Esophagus muscularis mucosa (tissue), 4 donors: Measurements from ENCODE around the gene MAPK4. TPM values are rescaled to one million over a fixed set of nuclear protein-coding genes. Genes with fewer than 3 reads are reported as not detected.

Source experiments
- DNase-seq: peaks from one replicate; pipeline ENCODE4 v3.0.0-alpha.2; 2017; ENCODE audit errors: extremely low spot score
- H3K27ac ChIP-seq, 4 donors: fragments of 200-600 bp; sonication (generic); replicated peaks in 1 of 4; 1 replicate in 3 of 4; 2 replicates in 1 of 4; pipeline ENCODE4 v1.5.1; 2016 to 2019; ENCODE audit warnings: mild to moderate bottlenecking in 1 of 4
- H3K27me3 ChIP-seq, 4 donors: fragments of 200-600 bp; sonication (generic); one replicate each; pipeline versions ENCODE4 v1.5.1 to v1.6.0; 2016 to 2019
- H3K36me3 ChIP-seq, 4 donors: fragments of 200-600 bp; sonication (generic); one replicate each; pipeline ENCODE4 v1.5.1; 2016 to 2019
- H3K4me1 ChIP-seq, 4 donors: fragments of 200-600 bp; sonication (generic); one replicate each; pipeline ENCODE4 v1.5.1; 2016 to 2019
- H3K4me3 ChIP-seq, 4 donors: fragments of 200-600 bp; sonication (generic); 1 replicate in 2 of 4; 2 replicates in 2 of 4; pipeline ENCODE4 v1.5.1; 2016 to 2019; ENCODE audit warnings: mild to moderate bottlenecking in 4 of 4, moderate library complexity in 1 of 4
- H3K9me3 ChIP-seq, 4 donors: fragments of 200-600 bp; sonication (generic); 1 replicate in 3 of 4; 2 replicates in 1 of 4; pipeline ENCODE4 v1.5.1; 2016 to 2019
- CTCF ChIP-seq, 3 experiments: fragments of 200-600 bp in 2 of 3; fragments of 450-650 bp in 1 of 3; sonication (generic) in 2 of 3; IDR thresholded peaks; one replicate each; pipeline ENCODE4 v1.5.1; 2017 to 2019; ENCODE audit warnings: antibody characterized with exemption in 3 of 3, mild to moderate bottlenecking in 2 of 3, moderate library complexity in 1 of 3
- EP300 ChIP-seq: sonication (generic); formaldehyde crosslinking; IDR thresholded peaks from one replicate; pipeline ENCODE4 v1.6.1; 2017; ENCODE audit warnings: antibody characterized with exemption
- POLR2A ChIP-seq: fragments of 450-650 bp; IDR thresholded peaks from one replicate; pipeline ENCODE4 v1.6.1; 2017; ENCODE audit warnings: antibody characterized with exemption, moderate library complexity, mild to moderate bottlenecking, low read depth
- POLR2AphosphoS5 ChIP-seq, 2 donors: sonication (generic); formaldehyde crosslinking; IDR thresholded peaks; one replicate each; pipeline ENCODE4 v1.6.1; 2017; ENCODE audit warnings: antibody characterized with exemption in 2 of 2
- WGBS: methylation state at CpG from one replicate; pipeline ENCODE4 v1.1.5; 2018; 5-methylcytosine and 5-hydroxymethylcytosine counted together
- intact Hi-C: fragments of 100-400 bp; cut with DNase I; formaldehyde crosslinking; loops from one replicate; pipeline ENCODE4 v1.15.1; 2023
- total RNA-seq, 4 donors: library from RNA; depleted of rRNA; stranded (reverse); fragments of >200 nt; gene quantifications; one replicate each; pipeline versions ENCODE4 v1.1.0 to v1.2.1, GENCODE V29; 2016

The MAPK4 gene
- total RNA-seq, 4 donors from 2014 or later, result 6.2 to 14.5 (median 9.6) TPM

- Histone ChIP-seq H3K4me1 (peaks cover 4 to 29% (median 7%) of the 10 kb centered on the region in 4 donors), H3K27me3 (no peaks in the 10 kb centered on the region), H3K36me3 (no peaks in the 10 kb centered on the region), H3K4me3 (no peak overlapping the region), H3K27ac (no peak overlapping the region), H3K9me3 (no peaks in the 10 kb centered on the region)
- WGBS, result 27% methylated on average over 7 of the region's 7 CpGs
- no peak for DNase-seq
- intact Hi-C loops, result no loop called here
- no peak for TF ChIP-seq CTCF (IDR thresholded peaks at IDR 0.05)
- TF ChIP-seq EP300, result no peak
- no peak for TF ChIP-seq POLR2A
- no peak for TF ChIP-seq POLR2AphosphoS5 (IDR thresholded peaks at IDR 0.05)
Observed at GRCh38 chr18:50622865-50623393, 63.0 kb downstream of the MAPK4 start.

DNA sequence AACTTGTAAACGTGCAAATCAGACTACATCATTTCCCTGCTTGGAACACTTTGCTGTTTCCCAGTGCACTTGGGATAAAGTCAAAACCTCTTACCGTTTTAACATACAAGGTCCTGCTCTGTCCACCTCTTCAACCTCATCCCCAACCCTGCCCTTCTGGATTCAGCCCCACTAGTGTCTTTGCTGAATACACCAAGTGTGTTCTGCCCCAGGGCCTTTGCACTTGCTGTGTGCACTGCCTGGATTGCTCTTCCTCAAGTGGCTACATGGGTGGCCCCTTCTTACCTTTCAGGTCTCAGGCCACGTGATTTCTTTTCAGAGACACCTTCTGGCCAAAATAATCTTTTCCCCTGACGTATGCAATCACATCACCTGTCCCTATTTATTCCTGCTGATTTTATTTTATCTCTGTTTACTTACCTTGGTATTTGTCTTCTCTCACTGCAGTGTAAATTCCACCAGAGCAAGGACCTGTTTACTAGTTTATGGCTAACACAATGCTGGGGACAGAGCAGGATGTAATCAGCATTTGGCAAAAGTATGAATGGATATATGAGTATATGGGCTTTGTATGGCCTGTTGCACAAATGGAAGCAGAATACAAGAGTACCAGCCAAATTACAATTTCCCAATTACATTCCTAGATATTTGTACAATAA, 63.9 kb downstream of the MAPK4 start:
- TF ChIP-seq CTCF (IDR thresholded peaks at IDR 0.05), result no peak
- no peak for TF ChIP-seq POLR2AphosphoS5 (IDR thresholded peaks at IDR 0.05)
- TF ChIP-seq POLR2A, result no peak
- TF ChIP-seq EP300, result no peak
- intact Hi-C loops, result no loop called here
- Histone ChIP-seq H3K4me1 (peaks cover 4 to 29% (median 7%) of the 10 kb centered on the region in 4 donors), H3K9me3 (no peaks in the 10 kb centered on the region), H3K27ac (no peak overlapping the region), H3K4me3 (no peak overlapping the region), H3K36me3 (no peaks in the 10 kb centered on the region), H3K27me3 (no peaks in the 10 kb centered on the region)
- DNase-seq, result no peak
- WGBS, result 60% methylated on average over 4 of the region's 4 CpGs

DNA sequence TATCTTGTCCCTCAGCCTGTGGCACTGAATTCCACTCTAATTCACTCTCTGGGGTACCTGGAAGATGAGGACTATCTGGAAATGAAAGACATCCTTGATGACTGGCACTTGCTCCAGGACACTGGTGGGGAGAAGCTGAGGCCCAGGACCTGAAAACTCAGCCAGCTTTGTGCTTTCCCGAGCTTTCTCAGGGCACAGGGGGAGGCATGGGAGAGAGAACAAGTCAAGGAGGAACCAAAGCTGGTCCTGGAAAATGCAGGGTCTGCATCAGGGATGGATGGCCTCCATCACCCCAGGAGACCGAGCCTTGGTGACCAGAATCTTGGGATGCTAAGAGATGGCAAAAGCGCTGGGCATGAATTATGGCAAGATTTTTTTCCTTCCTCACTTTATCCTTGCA, 65.1 kb downstream of the MAPK4 start:
- H3K4me1 ChIP-seq, result peaks cover 0 to 21% (median 3%) of the 10 kb centered on the region in 4 donors
- no peak for DNase-seq

DNA sequence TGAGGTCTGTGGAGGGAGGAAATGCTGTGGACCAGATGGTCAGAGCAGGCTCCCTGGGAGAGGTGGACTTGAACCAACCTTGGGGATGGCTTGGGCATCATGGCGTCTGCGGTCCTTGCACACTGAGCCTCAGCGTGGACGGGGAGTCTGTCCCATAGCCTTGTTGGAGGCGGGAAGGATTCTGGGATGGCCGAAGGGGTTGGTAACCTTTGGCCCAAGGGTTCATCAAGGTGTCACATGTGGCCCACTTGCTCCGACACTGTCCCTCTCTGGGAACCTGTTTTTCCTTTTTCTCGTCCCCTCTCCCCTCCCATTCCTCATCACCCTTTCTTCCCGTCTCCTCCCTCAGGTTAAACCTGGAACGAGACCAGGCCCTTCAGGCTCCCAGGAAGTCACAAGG, 66.4 kb downstream of the MAPK4 start:
- H3K4me3 ChIP-seq, result no peak overlapping the region
- WGBS, result 92% methylated on average over 10 of the region's 10 CpGs
- DNase-seq, result no peak
- H3K9me3 ChIP-seq, result no peaks in the 10 kb centered on the region
- no peaks in the 10 kb centered on the region for H3K27me3 ChIP-seq
- H3K4me1 ChIP-seq, result peaks cover 0 to 15% (median 3%) of the 10 kb centered on the region in 4 donors
- TF ChIP-seq POLR2AphosphoS5 (IDR thresholded peaks at IDR 0.05), result no peak
- no peak for TF ChIP-seq POLR2A
- TF ChIP-seq CTCF (IDR thresholded peaks at IDR 0.05), result no peak
- TF ChIP-seq EP300, result no peak
- intact Hi-C loops, result no loop called here
- H3K36me3 ChIP-seq, result no peaks in the 10 kb centered on the region
- no peak overlapping the region for H3K27ac ChIP-seq

More for the DNA sequence above, 65.1 kb downstream of the MAPK4 start:
- Histone ChIP-seq H3K27ac (no peak overlapping the region), H3K36me3 (no peaks in the 10 kb centered on the region), H3K4me3 (no peak overlapping the region), H3K9me3 (no peaks in the 10 kb centered on the region), H3K27me3 (no peaks in the 10 kb centered on the region)
- 93% methylated on average over 3 of the region's 3 CpGs for WGBS
- intact Hi-C loops, result no loop called here
- TF ChIP-seq EP300, result no peak
- TF ChIP-seq POLR2AphosphoS5 (IDR thresholded peaks at IDR 0.05), result no peak
- no peak for TF ChIP-seq POLR2A
- no peak for TF ChIP-seq CTCF (IDR thresholded peaks at IDR 0.05)
